Measurements from ENCODE around the gene VSTM2L.

VSTM2L gene

GRCh38 chr20:37991157-37991866 is 88.4 kb downstream of the VSTM2L start:
- no peak for DNase-seq

DNA sequence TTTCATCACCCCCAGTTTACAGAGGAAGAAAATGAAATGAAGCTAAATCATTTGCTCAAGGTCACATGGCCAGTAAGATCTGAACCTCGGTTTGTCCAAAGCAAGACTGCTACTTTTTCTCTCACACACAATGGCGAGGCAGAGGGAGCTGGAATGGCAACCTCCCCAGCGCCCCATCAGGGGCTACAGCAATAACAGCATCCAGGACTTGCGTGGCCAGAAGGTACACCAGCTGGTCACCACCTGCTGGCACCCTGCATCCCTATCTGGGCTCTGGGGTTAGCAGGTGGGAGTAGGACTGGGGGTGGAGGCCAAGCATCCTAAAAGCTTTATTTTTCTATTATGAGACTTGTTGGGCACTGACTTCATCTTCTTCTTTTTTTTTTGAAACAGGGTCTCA is 89.0 kb downstream of the VSTM2L start:
- no peak for DNase-seq

GRCh38 chr20:37992802-37993409 is 90.0 kb downstream of the VSTM2L start:
- no peak for DNase-seq

GRCh38 chr20:37994512-37994911 is 91.6 kb downstream of the VSTM2L start:
- DNase-seq = no peak
